ENCODE data around the gene ACTG1. TPM values are rescaled to one million over a fixed set of nuclear protein-coding genes. Genes with fewer than 3 reads are reported as not detected.
A peak's percentile ranks its signal among the peaks of the same experiment; 100 is the strongest.

ACTG1 gene
- total and polyA plus RNA-seq, 2 of the 13 experiments (the other 11 are each of a cell fraction or from before 2014, with no cell fraction given): 973 to 1,138 TPM

DNA sequence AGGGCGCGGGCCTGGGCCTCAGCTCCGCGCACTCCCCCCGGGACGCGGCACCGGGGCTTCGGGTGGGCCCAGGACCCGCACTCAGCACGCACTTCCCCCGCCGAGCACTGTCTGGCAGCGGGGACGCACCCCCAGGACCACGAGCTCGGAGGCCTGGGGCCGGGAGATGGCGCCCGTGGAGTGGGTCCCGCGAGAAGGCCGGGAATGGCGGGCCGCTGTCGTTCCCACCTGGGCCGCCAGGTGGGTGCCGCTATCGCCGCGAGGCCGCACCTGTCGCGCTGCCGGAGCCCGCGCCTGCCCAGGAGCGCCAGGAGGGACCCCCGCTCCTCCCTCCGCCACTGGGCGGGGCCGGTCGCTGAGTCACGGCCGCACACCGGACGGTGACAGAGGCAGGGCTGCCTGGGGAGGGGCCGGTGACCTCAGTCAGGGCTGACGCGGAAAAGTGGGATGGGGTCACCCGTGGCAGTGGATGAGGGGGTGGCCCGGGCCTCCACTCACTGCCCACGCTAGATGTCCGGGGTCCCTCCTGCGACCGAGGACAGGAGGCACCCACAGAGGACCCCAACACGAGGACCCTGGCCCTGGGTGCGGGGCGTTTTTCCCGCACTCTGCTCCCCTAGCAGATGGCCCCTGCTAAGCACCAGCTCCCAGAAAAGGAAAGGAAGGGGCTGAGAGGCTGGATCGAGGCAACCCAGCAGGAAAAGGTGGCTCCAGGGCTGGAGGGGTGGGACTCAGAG is 6.9 kb upstream of the ACTG1 start (continued):
- TF ChIP-seq SATB2 (CRISPR knock-in tag; IDR thresholded peaks at IDR 0.05) (no peak), GABPA (IDR thresholded peaks at IDR 0.05; ENCODE audit: low read depth, low read length) (no peak), GABPA (CRISPR knock-in tag; IDR thresholded peaks at IDR 0.05; ENCODE audit: low read depth) (no peak), DNMT3B (CRISPR knock-in tag; conservative IDR thresholded peaks at IDR 0.05) (no peak), GTF3A (CRISPR knock-in tag; conservative IDR thresholded peaks at IDR 0.05) (no peak; the same call in 1 of the 2 replicates), SP5 (CRISPR knock-in tag; IDR thresholded peaks at IDR 0.05; ENCODE audit: borderline replicate concordance, low read depth) (peak; percentile 81), NR2F2 (IDR thresholded peaks at IDR 0.05; ENCODE audit: borderline replicate concordance, low read depth) (no peak), ZSCAN12 (CRISPR knock-in tag; IDR thresholded peaks at IDR 0.05) (no peak), TMF1 (CRISPR knock-in tag; IDR thresholded peaks at IDR 0.05; ENCODE audit: low read depth) (peak; percentile 64; the same call in 1 of the 2 replicates), WIZ (CRISPR knock-in tag; IDR thresholded peaks at IDR 0.05) (no peak), NFATC3 (CRISPR knock-in tag; IDR thresholded peaks at IDR 0.05) (no peak), BORCS8-MEF2B (CRISPR knock-in tag; IDR thresholded peaks at IDR 0.05) (peak; percentile 35; the same call in 1 of the 2 replicates), ZNF549 (CRISPR knock-in tag; IDR thresholded peaks at IDR 0.05) (no peak), HOXD1 (CRISPR knock-in tag; IDR thresholded peaks at IDR 0.05) (no peak), ZNF83 (CRISPR knock-in tag; IDR thresholded peaks at IDR 0.05; ENCODE audit: borderline replicate concordance) (no peak), DNMT1 (CRISPR knock-in tag; IDR thresholded peaks at IDR 0.05) (peak; percentile 67; the same call in 1 of the 2 replicates), ELF1 (CRISPR knock-in tag; IDR thresholded peaks at IDR 0.05) (no peak; the same call in 1 of the 2 replicates), ZNF570 (CRISPR knock-in tag; IDR thresholded peaks at IDR 0.05; ENCODE audit: borderline replicate concordance) (0 out of 2 replicates have a peak, but pooled peaks have one; percentile 49), ATRX (CRISPR knock-in tag; IDR thresholded peaks at IDR 0.05; ENCODE audit: borderline replicate concordance) (no peak), STAG1 (CRISPR knock-in tag; IDR thresholded peaks at IDR 0.05) (peak; percentile 43), FOXA1 (IDR thresholded peaks at IDR 0.05) (no peak), FOXA1 (CRISPR knock-in tag; IDR thresholded peaks at IDR 0.05) (no peak), PPARG (CRISPR knock-in tag; conservative IDR thresholded peaks at IDR 0.05) (no peak), TOE1 (CRISPR knock-in tag; IDR thresholded peaks at IDR 0.05) (no peak)
- TF ChIP-seq, protein P1, sequence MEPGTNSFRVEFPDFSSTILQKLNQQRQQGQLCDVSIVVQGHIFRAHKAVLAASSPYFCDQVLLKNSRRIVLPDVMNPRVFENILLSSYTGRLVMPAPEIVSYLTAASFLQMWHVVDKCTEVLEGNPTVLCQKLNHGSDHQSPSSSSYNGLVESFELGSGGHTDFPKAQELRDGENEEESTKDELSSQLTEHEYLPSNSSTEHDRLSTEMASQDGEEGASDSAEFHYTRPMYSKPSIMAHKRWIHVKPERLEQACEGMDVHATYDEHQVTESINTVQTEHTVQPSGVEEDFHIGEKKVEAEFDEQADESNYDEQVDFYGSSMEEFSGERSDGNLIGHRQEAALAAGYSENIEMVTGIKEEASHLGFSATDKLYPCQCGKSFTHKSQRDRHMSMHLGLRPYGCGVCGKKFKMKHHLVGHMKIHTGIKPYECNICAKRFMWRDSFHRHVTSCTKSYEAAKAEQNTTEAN (CRISPR knock-in tag; conservative IDR thresholded peaks at IDR 0.05): no peak
- TF ChIP-seq, protein P2, sequence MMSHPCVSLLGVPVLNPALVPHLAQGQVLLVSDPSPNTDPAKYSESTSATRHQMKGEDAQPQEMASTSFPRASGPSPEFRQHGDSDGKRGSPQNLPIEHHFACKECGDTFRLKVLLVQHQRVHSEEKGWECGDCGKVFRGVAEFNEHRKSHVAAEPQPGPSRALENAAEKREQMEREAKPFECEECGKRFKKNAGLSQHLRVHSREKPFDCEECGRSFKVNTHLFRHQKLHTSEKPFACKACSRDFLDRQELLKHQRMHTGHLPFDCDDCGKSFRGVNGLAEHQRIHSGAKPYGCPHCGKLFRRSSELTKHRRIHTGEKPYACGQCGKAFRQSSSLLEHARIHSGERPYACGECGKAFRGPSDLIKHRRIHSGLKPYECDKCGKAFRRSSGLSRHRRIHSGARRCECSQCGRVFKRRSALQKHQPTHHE (CRISPR knock-in tag; IDR thresholded peaks at IDR 0.05; ENCODE audit: borderline replicate concordance): no peak
- TF ChIP-seq, protein P3, sequence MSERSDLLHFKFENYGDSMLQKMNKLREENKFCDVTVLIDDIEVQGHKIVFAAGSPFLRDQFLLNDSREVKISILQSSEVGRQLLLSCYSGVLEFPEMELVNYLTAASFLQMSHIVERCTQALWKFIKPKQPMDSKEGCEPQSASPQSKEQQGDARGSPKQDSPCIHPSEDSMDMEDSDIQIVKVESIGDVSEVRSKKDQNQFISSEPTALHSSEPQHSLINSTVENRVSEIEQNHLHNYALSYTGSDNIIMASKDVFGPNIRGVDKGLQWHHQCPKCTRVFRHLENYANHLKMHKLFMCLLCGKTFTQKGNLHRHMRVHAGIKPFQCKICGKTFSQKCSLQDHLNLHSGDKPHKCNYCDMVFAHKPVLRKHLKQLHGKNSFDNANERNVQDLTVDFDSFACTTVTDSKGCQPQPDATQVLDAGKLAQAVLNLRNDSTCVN (CRISPR knock-in tag; IDR thresholded peaks at IDR 0.05; ENCODE audit: borderline replicate concordance): no peak
- TF ChIP-seq, protein P4, sequence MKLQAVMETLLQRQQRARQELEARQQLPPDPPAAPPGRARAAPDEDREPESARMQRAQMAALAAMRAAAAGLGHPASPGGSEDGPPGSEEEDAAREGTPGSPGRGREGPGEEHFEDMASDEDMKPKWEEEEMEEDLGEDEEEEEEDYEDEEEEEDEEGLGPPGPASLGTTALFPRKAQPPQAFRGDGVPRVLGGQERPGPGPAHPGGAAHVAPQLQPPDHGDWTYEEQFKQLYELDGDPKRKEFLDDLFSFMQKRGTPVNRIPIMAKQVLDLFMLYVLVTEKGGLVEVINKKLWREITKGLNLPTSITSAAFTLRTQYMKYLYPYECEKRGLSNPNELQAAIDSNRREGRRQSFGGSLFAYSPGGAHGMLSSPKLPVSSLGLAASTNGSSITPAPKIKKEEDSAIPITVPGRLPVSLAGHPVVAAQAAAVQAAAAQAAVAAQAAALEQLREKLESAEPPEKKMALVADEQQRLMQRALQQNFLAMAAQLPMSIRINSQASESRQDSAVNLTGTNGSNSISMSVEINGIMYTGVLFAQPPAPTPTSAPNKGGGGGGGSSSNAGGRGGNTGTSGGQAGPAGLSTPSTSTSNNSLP (IDR thresholded peaks at IDR 0.05; ENCODE audit: low read depth, low read length): no peak
